ENCODE data around the gene MZF1.
"Not testable (repeated sequence)": the region's sequence is repeated elsewhere in the genome, so short reads cannot be mapped to it uniquely, and the experiment has no call there.

Gene MZF1

DNA sequence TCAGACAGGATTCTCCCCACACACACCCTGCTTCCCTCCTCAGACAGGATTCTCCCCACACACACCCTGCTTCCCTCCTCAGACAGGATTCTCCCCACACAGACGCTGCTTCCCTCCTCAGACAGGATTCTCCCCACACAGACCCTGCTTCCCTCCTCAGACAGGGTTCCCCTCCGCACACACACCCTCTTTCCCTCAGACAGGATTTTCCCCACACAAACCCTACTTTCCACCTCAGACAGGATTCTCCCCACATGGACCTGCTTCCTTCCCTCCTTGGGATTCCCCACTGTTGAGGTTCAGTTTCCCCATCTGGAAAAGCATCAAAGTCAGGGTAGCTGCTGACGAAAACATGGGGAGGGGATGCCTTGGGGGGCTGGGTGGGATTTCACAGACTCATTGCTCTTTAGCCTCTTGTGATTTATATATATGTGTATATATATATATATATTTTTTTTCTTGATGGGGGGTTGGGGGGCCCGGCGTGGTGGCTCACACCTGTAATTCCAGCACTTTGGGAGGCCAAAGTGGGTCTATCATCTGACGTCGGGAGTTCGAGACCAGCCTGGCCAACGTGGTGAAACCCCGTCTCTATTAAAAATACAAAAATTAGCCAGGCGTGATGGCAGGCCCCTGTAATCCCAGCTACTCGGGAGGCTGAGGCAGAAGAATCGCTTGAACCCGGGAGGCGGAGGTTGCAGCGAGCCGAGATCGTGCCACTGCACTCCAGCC, 30.3 kb downstream of the MZF1 start:
- DNase-seq (ENCODE audit: low read depth in 3 of 3), result not testable (repeated sequence)

DNA sequence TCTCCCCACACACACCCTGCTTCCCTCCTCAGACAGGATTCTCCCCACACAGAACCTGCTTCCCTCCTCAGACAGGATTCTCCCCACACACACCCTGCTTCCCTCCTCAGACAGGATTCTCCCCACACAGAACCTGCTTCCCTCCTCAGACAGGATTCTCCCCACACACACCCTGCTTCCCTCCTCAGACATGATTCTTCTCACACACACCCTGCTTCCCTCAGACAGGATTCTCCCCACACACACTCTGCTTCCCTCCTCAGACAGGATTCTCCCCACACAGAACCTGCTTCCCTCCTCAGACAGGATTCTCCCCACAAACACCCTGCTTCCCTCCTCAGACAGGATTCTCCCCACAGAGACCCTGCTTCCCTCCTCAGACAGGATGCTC, 34.0 kb downstream of the MZF1 start:
- DNase-seq (ENCODE audit: low read depth in 3 of 3), result not testable (repeated sequence)

DNA sequence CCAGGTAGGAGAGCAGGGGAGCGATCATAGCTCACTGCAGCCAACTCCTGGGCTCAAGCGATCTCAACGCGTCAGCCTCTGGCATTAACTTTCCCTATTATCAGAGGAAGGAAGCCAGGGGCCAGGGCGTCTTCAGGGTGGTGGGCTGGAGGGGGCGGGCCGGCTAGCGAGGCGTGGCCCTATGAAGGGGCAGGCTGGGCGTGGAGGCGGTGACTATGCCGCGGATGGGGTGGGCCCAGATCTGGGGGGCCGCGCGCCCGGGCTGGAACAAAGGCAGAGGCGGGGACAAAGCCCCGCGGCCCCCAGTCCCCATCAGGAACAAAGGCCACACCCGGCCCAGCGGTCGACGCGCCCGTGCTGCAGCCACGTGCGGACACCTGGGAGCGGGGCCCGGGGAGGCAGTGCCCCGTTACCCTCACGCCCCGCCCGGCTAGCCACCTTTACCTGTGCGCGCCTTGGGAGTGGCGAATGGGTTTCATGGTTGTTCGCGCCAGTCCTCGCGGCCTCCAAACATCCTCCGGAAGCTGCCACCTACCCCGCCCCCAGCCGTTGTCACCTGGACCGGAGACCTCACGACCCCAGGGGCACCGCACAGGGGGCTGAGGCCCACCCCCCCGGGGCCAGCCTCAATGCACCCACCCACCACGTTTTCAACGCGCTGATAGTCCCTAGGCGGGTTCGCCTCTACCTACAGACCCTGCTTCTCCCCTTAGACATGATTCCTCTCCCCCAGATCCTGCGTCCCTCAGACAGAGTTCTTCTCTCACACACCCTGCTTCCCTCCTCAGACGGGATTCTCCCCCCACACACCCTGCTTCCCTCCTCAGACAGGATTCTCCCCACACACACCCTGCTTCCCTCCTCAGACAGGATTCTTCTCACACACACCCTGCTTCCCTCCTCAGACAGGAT, 34.6 kb downstream of the MZF1 start:
- peak in 1 of 3 experiments; percentile 58 for DNase-seq (ENCODE audit: low read depth in 3 of 3)

DNA sequence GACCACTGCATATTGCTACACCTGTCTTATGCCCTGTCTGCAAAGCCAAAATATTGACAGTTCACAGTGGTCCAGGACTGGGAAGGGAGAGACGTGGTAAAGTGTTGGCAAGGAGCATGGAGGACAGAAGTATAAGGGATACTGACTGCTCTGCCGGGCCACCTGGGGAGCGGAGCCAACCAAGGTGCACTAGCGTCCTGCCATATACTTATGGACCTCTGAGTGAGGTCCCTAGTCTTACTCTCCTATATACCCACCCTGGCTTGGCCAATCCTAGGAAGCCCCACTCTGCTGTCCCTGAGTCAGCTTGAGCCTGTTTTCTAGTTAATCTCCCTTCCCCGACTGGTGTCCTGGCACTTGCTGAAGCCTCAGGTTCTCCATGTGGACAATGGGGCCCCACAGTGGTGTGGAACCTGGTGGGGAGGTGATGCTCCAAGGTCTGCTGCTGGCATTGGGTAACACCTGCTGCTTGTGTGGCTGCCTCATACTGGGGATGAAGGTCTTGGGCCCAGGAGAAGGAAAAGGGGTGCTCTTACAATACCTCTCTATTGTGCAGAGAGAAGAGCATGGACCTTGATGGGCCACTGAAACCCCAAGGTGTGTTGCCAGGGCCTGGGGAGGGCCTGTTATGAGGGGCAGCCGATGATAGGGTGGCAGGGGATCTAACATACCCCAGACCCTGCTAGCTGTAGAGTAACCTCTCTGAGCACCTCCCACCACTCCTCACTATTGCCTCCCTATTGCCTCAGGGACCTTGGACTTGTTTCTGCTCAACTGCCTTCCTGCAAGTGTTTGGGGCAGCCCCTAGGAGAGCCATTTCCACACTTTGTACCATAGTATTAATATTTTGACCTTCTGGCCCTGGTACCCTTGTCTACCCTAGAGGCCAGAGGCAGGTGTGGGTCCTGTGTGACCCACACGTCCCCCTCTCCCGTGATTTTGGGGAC, 36.0 kb downstream of the MZF1 start:
- no peak for DNase-seq (ENCODE audit: low read depth in 3 of 3)

DNA sequence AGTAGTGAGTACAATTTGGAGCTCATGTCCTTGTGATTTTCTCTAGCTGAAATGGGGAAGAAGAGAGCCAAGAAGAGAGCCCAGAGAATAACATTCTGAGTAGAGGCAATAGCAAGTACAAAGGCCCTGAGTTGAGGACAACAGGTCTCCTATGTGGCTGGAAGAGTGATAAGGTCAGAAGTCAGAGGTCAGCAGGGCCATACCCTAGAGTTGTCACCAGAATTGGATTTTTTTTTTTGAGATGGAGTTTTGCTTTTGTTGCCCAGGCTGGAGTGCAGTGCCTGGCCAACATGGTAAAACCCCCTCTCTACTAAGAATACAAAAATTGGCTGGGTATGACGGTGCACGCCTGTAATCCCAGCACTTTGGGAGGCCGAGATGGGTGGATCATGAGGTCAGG, 37.3 kb downstream of the MZF1 start:
- DNase-seq (ENCODE audit: low read depth in 3 of 3), result no peak

DNA sequence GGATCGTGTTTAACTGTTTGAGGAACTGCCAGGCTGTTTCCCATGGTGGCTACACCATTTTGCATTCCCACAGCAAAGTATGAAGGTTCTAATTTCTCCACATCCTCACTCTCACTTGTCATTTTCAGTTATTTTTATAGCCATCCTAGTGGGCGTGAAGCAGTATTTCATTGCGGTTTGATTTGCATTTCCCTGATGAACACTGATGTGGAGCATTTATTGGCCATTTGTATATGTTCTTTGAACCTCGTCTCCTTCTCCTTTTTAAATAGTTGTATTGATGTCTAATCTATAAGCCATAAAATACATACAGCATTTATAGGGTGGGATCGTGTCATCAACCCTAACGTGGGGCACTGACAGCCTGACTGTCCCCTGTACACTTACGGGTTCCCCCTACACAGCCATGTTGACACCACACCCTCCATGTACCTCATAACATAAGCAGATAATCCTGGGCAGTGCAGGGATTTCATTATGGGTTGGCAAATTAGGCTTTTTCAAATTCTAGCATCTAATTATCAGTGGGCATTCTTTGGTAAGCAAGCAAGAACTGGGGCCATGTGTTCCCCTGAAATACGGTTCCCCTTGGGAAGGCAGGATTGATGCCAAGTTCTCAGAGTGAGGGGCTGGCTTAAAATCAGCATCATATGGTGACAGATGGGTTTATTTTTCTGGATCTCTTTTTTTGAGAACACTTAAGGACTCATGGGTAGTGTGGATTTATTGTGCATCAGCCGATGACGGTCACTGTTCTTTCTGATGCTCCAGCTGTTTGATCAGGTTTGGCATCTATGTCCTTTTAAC, 41.9 kb downstream of the MZF1 start:
- DNase-seq (ENCODE audit: low read depth in 3 of 3), result no peak

DNA sequence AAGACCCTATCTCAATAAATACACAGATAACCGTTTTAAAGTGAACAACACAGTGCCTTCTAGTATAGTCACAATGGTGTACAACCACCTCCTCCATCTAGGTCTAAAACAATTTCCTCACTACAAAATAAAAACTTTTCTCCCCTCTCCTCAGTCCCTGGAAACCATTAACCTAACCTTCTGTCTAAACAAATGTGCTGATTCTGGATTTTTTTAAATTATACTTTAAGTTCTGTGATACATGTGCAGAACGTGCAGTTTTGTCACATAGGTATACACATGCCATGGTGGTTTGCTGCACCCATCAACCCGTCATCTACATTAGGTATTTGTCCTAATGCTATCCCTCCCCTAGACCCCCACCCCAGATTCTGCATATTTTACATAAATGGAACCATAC, 43.7 kb downstream of the MZF1 start:
- DNase-seq (ENCODE audit: low read depth in 3 of 3), result no peak

DNA sequence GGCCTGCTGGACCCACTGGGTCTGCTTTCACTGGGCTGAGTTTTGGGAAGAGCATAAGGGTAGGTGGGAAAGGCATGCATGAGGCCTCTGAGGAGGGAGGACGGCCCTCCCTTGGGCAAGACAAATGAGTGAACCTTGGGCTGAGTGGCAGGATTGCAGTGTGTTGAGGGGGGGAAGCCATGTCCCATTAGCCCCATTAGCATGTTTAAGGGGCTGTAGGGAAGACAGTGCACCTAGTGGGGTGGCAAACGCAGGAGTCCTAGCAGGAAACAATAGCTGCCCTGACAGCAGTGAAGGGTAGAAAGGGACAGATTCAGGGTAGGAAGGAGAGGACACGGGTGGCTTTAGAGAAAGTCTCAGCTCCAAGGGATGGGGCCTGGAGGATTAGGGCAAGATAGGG, 50.4 kb downstream of the MZF1 start:
- DNase-seq (ENCODE audit: low read depth in 3 of 3), result no peak

DNA sequence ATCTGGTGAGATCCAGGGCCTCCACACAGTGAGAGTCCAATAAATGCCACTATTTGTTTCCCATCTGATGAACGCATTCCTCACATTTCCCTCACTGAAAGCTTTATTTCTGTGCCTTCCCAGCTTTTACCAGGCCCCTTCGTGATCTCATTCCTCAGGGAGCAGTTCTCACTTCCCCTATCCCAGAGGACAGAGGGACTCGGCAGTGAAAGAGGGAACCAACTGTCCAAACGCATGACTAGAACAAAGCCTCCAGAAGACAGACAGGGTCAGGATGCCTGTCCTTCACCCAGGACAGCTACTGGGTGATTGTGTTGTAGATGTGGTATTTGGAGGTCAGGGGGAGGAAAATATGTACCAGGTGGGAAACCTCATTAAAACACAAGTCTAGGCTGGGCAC, 51.5 kb downstream of the MZF1 start:
- no peak for DNase-seq (ENCODE audit: low read depth in 3 of 3)

DNA sequence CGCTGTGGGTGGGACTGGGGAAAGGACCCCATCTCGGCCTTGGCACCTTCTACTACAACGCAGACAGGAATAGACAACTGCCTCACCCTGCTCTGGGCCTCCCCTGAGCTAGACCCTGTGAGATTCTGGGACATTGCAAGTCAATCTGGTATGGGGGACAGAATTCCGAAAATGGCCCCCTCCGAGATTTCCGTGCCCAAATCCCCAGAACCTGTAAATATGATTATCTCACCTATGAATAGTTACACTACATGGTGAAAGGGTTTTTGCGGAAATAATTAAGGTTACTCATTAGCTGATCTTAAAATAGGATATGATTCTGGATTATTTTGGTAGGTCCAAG, 52.9 kb downstream of the MZF1 start:
- DNase-seq (ENCODE audit: low read depth in 3 of 3), result no peak

DNA sequence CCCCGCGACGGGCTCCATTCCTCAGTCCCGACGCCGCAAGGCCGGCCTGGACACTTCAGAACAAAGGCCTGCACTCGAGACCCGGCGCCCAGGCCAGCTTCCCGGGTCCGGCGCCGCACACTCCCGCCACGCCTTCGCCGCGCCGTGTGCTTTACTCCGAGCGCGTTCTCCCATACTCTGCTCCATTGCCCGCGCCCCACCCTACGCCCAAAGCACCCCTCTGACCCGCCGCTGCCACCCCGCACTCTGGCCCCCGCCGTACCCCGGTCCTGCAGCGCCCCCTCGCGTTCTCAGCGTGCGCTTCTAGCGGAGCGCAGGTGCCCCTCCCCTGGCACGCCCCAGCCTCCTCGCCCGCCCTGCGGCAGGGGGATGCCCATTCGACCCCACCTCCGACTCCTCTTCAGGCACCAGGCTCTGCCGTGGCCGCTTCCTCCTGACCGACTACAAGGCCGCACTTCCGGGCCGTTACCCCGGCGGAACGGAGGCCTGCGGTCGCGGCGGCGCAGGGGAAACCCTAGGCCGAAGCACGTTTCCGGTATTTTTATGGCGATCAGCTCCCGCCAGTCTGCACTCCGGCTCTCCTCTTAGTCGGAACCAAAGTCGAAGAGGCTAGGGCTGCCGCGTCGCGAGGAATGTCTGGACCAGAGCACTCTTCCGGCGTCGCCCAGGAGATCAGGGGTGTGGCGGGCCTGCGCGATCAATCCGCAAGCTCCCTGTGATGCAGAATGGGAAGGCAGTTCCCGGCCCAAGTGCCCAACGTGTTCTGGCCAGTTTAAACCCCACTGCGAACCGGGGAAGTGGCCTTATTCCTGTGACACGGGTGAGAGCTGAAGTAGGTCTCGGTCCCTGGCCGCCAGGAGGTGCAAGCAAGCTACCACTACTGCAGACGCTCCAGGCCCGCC, 53.5 kb downstream of the MZF1 start, which contains the start of gene ZBTB45:
Gene ZBTB45 (minus strand): TSS at position 456 of the 902 bp plus-strand sequence. CDS start 2,137 bp downstream, outside the sequence.
- DNase-seq (ENCODE audit: low read depth in 3 of 3), result peak; percentile 80 to 91 (median 84)

DNA sequence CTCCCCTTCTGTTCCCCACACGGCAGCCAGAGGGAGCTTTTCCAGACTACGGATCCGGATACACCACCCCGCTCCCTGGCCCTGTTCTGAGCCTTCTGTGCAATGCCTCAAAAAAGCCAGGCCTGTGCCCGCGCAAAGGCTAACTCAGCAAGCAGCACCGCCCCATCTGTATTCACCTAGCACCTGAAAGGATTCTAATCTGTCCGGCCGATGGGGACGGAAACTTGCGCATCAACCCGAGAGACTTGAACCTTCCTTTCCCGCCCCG, 54.1 kb downstream of the MZF1 start:
- DNase-seq (ENCODE audit: low read depth in 3 of 3), result peak in 1 of 3 experiments; percentile 52

DNA sequence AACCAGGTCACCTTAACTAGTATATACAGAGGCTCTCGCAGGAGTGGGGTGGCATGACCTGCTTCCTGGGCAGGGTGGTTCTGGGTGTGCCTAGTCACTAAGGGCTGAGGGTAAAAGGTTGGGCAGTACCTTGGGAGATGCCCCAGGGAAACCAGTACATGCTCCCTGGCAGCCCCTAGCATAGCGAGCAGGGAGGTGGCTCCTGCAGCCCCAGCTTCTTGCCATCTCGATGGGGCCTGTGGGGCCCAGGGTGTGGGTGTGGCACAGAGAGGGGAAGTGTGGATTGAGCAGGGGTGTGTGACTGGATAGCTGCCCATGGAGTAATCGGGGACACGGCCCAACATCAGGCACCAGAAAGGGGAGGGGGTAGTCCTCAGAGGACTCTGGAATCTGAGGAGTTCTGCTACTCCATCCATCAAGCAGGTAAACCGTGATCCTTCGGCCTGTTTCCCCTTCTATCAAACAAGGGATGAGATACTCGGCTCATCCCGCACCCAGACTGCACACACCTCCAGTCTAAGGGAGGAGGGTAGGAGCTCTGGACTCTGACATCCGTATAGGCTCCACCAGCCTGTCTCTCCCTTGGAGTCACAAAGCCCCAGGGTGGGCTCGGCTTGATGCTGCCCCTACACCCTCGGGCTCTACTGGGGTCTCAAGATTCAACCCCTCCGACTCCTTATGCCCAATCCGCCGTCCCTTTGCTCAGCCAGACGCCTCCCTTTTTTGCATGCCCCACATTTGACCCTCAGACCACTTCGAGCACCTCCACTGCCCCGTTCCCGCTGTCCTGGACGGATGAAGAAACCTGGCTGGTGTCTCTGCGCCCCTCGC, 54.7 kb downstream of the MZF1 start:
- no peak for DNase-seq (ENCODE audit: low read depth in 3 of 3)

DNA sequence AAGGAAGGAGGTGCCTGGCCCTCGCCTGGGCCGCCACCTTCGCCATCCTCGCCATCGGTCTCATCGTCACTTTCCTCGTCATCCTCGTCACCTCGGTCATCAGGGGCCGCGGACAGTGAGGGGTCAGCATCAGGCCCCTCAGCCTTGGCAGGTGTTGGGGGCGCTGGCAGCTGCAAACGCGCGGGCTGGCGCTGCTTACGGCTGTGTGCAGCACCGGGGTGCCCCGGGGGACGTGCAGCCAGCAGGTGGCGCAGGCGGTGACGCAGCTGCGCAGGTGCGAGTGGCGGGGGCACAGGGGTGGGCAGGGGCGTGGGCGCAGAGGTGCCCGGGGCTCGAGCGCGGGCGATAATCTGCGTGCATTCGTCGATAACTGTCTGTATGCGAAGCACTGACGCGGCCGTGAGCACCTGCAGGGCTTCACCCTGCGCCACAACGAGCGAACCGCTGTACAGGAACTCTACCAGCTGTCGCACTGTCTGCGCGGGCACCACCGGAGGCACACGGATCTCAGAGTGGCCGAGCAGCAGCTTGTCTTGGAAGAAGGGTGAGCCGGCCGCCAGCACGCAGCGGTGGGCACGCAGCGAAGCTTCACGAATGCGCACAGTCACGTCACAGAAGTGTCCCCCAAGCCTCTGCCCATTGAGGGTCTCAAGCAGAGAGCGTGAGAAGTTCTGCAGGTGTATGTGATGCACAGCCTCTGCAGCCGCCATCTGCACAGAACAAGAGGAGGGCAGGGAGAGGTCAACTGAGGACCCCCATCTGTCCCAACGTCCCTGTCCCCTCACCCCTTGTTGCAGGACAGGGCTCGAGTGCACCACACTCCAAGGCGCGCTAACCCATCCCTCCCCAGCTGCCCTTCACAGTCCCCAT, 55.9 kb downstream of the MZF1 start:
- DNase-seq (ENCODE audit: low read depth in 3 of 3), result no peak

DNA sequence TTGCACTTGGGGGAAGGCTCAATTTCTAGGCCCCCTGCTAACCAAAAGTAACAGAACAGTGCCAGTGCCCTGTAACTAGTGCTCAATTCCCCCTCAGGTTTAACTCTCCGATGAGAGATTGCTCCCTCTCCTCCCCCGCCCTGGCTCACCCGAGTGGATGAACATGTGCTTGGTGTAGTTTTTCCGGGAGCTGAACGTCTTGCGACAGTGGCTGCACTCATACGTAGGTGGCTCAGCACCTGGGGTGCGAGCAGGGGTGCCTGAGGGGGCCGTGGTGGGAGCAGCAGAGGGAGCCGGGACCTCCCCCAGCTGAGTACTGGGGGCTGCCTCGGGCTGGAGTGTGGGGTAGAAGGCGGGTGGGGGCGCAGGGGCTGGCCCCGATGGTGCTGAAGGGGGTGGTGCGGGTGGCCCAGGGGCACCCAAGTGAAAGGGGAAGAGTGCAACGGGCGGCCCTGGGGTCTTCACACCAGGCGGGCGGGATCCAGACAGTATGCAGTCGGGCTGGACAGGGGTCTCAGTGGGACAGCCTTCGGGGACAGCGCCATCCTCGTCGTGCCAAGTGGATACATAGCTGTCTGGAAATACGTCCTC, 56.8 kb downstream of the MZF1 start:
- no peak for DNase-seq (ENCODE audit: low read depth in 3 of 3)

DNA sequence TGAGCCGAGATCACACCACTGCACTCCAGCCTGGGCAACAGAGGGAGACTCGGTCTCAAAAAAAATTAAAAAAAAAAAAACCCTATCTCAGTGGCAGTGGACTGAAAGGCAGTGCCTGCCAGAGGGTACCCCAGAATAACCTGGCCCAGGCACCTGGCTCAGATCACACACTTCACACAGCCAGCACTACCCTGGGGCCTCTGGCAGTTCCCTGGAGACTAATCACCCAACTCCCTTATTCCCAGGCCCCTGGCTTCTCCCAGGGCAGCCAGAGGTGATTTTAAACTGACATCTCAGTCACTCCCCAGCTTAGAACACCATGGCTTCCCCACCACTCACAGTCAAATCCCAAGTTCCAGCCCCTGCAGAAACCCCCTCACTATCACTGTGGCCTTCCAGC, 57.9 kb downstream of the MZF1 start:
- no peak for DNase-seq (ENCODE audit: low read depth in 3 of 3)

DNA sequence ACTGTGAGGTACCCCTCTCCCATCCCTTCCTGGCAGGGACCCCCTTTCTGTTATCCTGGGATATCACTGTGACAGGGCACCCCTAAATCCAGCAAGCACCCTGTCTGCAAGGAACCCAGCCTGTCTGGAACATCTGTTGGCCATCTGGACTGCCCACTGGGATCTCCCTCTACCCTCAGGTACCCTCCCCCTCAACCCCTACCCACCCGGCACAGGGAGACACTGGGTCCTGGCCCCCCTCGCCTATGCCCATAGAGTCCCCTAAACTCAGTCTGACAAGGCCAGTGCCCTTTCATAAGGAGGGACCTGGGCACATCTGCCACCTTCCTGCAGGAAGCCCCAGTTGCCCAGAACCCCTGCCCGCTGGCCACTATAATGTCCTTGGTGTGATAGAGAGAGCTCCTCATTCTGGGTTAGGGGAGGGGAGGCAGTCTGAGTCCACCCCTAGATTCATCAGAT, 58.5 kb downstream of the MZF1 start:
- DNase-seq (ENCODE audit: low read depth in 3 of 3), result no peak
